AG04449 (cell line): ENCODE measurements around the gene IL1RAPL2.

Experiments used
- CTCF ChIA-PET: fragments of 350-600 bp; formaldehyde crosslinking; extraction: SDS; loops from one replicate; lab custom pipeline; 2021; ENCODE audit warnings: antibody characterized with exemption; lab: Yijun Ruan, JAX
- POLR2A ChIA-PET: fragments of 400-600, 350-600 bp; formaldehyde crosslinking; extraction: SDS; loops from one replicate; lab custom pipeline; 2020; ENCODE audit warnings: antibody characterized with exemption, inconsistent platforms; lab: Yijun Ruan, JAX
- DNase-seq: peaks from one replicate; pipeline ENCODE4 v3.0.0-alpha.2; 2010; ENCODE audit warnings: low read depth, low spot score
- H3K4me3 ChIP-seq: 2 replicates; pipeline ENCODE4 v1.5.1; 2011; ENCODE audit warnings: low read depth, mild to moderate bottlenecking, control low read depth, low read length
- CTCF ChIP-seq: IDR thresholded peaks from one replicate; pipeline ENCODE4 v1.5.1; 2011; ENCODE audit warnings: mild to moderate bottlenecking, moderate library complexity, low read length, control low read depth, inconsistent platforms; ENCODE audit not compliant: insufficient read depth; ENCODE audit errors: missing control alignments

The IL1RAPL2 gene

DNA sequence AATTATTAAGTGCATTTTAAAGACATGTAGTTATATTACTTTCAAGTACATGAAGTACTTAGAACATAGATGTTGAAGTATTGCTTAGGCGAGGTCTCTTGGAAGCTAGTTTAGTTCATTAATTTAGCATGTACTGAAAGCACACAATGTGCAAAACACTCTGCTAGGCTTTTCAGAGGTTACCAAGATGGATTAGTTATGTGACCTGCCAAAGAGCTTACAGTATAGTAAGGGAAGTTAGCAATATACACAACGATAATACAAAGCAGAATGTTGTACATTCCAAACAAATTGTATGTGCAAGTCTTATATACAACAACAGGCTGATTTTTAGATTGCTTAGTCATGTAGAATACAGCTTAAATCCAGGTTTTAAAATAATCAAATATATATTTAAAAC is 1137.9 kb downstream of the IL1RAPL2 start:
- CTCF ChIA-PET, result no interaction called here
- H3K4me3 ChIP-seq, result no peak overlapping the region
- no peak for DNase-seq
- POLR2A ChIA-PET, result no interaction called here
- no peak for TF ChIP-seq CTCF

GRCh38 chrX:105706041-105706440 is 1140.0 kb downstream of the IL1RAPL2 start:
- H3K4me3 ChIP-seq, result no peak overlapping the region
- no peak for DNase-seq
- ChIA-PET POLR2A (no interaction called here), CTCF (no interaction called here)
- TF ChIP-seq CTCF, result no peak

GRCh38 chrX:105711805-105712204 is 1145.8 kb downstream of the IL1RAPL2 start:
- ChIA-PET CTCF (no interaction called here), POLR2A (no interaction called here)
- no peak for TF ChIP-seq CTCF

GRCh38 chrX:105715746-105716145 is 1149.7 kb downstream of the IL1RAPL2 start:
- no peak for TF ChIP-seq CTCF
- DNase-seq, result no peak
- H3K4me3 ChIP-seq, result no peak overlapping the region
- CTCF ChIA-PET, result no interaction called here
- POLR2A ChIA-PET, result no interaction called here

More at GRCh38 chrX:105711805-105712204, 1145.8 kb downstream of the IL1RAPL2 start:
- no peak for DNase-seq
- no peak overlapping the region for H3K4me3 ChIP-seq

DNA sequence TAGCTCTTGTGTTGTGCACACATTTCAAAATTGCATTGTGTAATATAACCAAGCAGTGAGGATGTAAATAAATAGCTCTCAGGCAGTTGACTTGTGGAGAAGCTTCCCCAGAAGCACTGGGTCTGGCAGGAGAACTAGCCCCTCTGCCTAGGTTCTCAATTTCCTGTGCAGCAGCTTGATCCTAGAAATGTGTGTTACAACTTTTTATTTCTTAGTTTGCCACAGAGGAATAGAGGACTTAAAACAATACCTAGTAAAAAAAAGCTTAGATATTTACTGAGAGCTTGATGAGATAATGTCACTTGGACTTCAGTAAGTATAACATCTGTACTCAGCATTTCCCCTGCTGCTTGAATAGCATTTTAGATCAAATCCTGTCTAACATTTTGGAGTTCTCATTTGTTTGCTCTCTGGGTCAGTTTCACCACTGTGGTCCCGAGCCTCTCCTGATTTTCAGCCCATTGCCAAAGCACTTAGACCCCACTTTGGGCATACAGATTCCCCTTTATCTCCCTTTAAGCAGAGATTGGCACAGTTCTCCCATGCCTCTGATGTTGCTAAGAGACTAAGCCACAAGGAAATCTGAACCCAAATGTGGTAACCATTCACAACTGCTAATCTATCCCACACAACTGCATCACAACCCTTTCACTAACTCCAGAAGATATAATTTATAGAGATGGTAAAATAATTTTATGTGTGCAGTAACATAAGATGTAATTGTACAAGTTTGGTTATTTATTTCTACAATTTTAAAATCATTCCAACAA is 1158.2 kb downstream of the IL1RAPL2 start:
- no peak for DNase-seq
- CTCF ChIA-PET, result no interaction called here
- POLR2A ChIA-PET, result no interaction called here
- TF ChIP-seq CTCF, result no peak
- no peak overlapping the region for H3K4me3 ChIP-seq

GRCh38 chrX:105725228-105725627 is 1159.2 kb downstream of the IL1RAPL2 start:
- TF ChIP-seq CTCF, result no peak
- no peak for DNase-seq
- ChIA-PET CTCF (no interaction called here), POLR2A (no interaction called here)
- H3K4me3 ChIP-seq, result no peak overlapping the region
